Measurements from ENCODE around the gene MR1.

GRCh38 chr1:181088079-181089016 lies 54.6 kb downstream of the MR1 start, which contains the start of gene IER5:
- TF ChIP-seq CTCF (conservative IDR thresholded peaks at IDR 0.05; ENCODE audit: low read length) (no peak), EZH2phosphoT487 (IDR thresholded peaks at IDR 0.05; ENCODE audit: borderline replicate concordance, low read depth, low read length) (no peak)
